GM12875 (cell line): Measurements from ENCODE around the gene SMAD4.

Experiments used
- H3K4me3 ChIP-seq: one replicate; pipeline ENCODE4 v1.5.1; 2011; ENCODE audit warnings: low read depth, low read length, control low read depth
- CTCF ChIP-seq: IDR thresholded peaks from 2 replicates; pipeline ENCODE4 v1.5.1; 2011; ENCODE audit warnings: low read depth, mild to moderate bottlenecking, control low read depth, inconsistent platforms, low read length, moderate library complexity, borderline replicate concordance; ENCODE audit not compliant: insufficient read depth

SMAD4 gene

GRCh38 chr18:51021226-51021965 is 8.6 kb upstream of the SMAD4 start:
- no peak overlapping the region for H3K4me3 ChIP-seq
- TF ChIP-seq CTCF: no peak

GRCh38 chr18:51025512-51025911 is 4.5 kb upstream of the SMAD4 start:
- no peak for TF ChIP-seq CTCF
- H3K4me3 ChIP-seq: no peak overlapping the region

DNA sequence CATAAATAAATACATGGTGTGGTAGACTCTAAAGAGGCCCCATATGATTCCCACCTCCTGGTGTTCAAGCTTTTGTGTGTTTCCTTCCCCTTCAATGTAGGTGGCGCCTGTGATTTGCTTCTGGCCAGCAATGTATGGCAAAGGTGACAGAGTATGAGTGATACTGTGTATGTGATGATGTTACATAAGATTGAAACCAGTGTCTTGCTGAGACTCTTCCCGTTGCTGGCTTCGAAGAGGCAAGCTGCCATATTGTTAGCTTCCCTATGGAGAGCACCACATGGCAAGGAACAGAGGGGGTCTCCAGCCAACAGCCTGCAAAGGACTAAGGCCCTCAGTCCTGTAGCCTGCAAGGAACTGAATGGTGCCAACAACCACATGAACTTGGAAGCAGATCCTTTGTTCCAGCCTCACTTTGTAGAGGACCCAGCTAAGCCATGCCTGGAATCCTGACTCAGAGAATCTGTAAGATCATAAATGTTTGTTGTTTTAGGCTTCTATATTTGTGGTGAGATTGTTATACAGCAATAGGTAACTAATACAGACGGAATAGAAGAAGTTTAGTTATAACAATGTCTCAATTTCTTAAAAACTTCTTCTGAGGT is 1.7 kb upstream of the SMAD4 start:
- TF ChIP-seq CTCF: no peak
- H3K4me3 ChIP-seq: no peak overlapping the region

DNA sequence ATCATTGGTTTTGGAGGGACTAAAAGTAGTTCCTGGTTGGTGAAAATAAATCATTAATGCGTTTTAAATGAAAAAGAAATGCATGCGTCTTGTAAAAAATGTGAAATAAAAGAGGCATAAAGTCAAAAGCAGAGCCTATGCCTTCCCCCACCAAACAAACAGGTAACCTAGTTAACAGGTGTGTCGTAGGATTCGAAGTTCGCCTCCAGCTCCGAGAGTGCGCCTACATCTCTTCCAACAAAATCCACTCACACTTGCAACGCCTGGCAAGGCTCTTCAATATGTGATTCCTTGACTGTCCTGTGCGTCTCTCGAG is 677 bp upstream of the SMAD4 start:
- no peak for TF ChIP-seq CTCF
- peak overlapping the region; percentile 83 for H3K4me3 ChIP-seq

DNA sequence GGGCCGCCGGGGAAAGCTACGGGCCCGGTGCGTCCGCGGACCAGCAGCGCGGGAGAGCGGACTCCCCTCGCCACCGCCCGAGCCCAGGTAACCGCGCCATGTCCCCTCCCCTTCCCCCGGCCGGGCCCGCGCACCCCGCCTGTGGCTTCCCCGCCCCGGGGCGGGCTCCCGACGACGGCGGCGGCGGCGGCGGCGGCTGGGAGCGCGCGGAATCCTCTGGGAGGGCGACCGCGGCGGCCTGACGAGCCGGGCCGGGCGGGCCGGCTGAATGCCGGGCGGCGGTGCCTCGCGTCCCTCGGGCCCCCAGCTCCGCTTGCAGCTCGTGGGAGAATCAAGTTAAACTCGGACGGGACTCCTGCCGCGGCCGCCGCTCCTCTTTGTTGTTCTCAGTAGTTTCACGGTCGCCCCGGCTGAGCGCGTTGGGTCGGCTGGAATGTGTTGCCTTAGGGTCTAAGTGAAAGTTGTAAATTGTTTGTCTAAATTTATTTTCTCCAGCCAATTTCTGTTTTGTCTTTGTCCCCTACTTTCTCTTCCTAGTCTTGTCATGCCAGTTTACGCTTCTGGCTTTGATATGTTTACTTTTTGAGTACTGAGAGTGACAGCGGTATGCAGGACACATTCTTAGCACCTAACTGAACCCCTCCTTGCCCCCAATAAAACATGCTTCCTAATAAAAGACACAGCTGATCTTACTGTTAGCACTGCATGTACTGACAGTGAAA is 685 bp downstream of the SMAD4 start:
- H3K4me3 ChIP-seq: peak overlapping the region; percentile 83
- no peak for TF ChIP-seq CTCF

- H3K4me3 ChIP-seq: no peak overlapping the region
- TF ChIP-seq CTCF: no peak
Measured at GRCh38 chr18:51032193-51032592, 2.2 kb downstream of the SMAD4 start.
